SK-N-SH (cell line): Measurements from ENCODE around the gene TNFSF18. TPM values are rescaled to one million over a fixed set of nuclear protein-coding genes. Genes with fewer than 3 reads are reported as not detected.

ENCODE experiments used
- CTCF ChIA-PET: fragments of 300-600, 350-600 bp; formaldehyde crosslinking; extraction: SDS; loops from one replicate; lab custom pipeline; 2021; lab: Yijun Ruan, JAX
- POLR2A ChIA-PET: fragments of 350-600 bp; sonication (Branson Sonifier 250); formaldehyde crosslinking; extraction: SDS; loops from one replicate; lab custom pipeline; 2020; ENCODE audit warnings: antibody characterized with exemption, inconsistent platforms; lab: Yijun Ruan, JAX
- DNase-seq: peaks from one replicate; pipeline ENCODE4 v3.0.0; 2012
- H2AFZ ChIP-seq: fragments of 200-600 bp; sonication (generic); 2 replicates; pipeline ENCODE4 v1.8.1; 2016; ENCODE audit warnings: antibody characterized with exemption, mild to moderate bottlenecking, low read depth
- H3F3A ChIP-seq: fragments of 200-600 bp; sonication (generic); replicated peaks from 2 replicates; pipeline ENCODE3; 2016; ENCODE audit warnings: antibody characterized with exemption, mild to moderate bottlenecking; ENCODE audit not compliant: insufficient read depth
- H3K27ac ChIP-seq, 2 experiments: fragments of 200-500 bp in 1 of 2; fragments of 200-600 bp in 1 of 2; sonication (Bioruptor generic) in 1 of 2; sonication (generic), shearing (Covaris generic) in 1 of 2; 2 replicates each; pipeline versions ENCODE4 v1.5.1 to v1.6.1; 2014 to 2016; ENCODE audit warnings: low read depth in 2 of 2, inconsistent platforms in 1 of 2, low read length in 1 of 2, mild to moderate bottlenecking in 1 of 2, mixed read lengths in 1 of 2
- H3K27me3 ChIP-seq: fragments of 200-600 bp; sonication (generic), shearing (Covaris generic); 2 replicates; pipeline ENCODE4 v1.6.1; 2016; ENCODE audit warnings: mixed run types; ENCODE audit not compliant: insufficient read depth
- H3K36me3 ChIP-seq, 2 experiments: fragments of 200-500 bp in 1 of 2; fragments of 200-600 bp in 1 of 2; sonication (Bioruptor generic) in 1 of 2; sonication (generic) in 1 of 2; replicated peaks in 1 of 2; 2 replicates each; pipeline versions ENCODE3 to v1.5.1; 2014 to 2016; ENCODE audit warnings: low read length in 1 of 2, mild to moderate bottlenecking in 1 of 2; ENCODE audit not compliant: insufficient read depth in 2 of 2, control insufficient read depth in 1 of 2
- H3K4me1 ChIP-seq, 2 experiments: fragments of 200-500 bp in 1 of 2; fragments of 200-600 bp in 1 of 2; sonication (Bioruptor generic) in 1 of 2; sonication (generic), shearing (Covaris generic) in 1 of 2; 2 replicates each; pipeline versions ENCODE4 v1.5.1 to v1.6.1; 2014 to 2016; ENCODE audit warnings: low read depth in 1 of 2, low read length in 1 of 2, mixed run types in 1 of 2; ENCODE audit not compliant: insufficient read depth in 2 of 2, control insufficient read depth in 1 of 2
- H3K4me2 ChIP-seq: fragments of 200-600 bp; sonication (generic), shearing (Covaris generic); 2 replicates; pipeline ENCODE4 v1.6.1; 2017; ENCODE audit warnings: mixed run types
- H3K4me3 ChIP-seq, 2 experiments: fragments of 200-500 bp in 1 of 2; fragments of 200-600 bp in 1 of 2; sonication (Bioruptor generic) in 1 of 2; sonication (generic), shearing (Covaris generic) in 1 of 2; 2 replicates each; pipeline versions ENCODE4 v1.5.1 to v1.8.1; 2014 to 2016; ENCODE audit warnings: low read depth in 2 of 2, inconsistent platforms in 1 of 2, low read length in 1 of 2, mild to moderate bottlenecking in 1 of 2, mixed read lengths in 1 of 2, moderate library complexity in 1 of 2
- H3K79me2 ChIP-seq: fragments of 200-600 bp; sonication (generic); 2 replicates; pipeline ENCODE4 v1.8.1; 2017; ENCODE audit warnings: mild to moderate bottlenecking; ENCODE audit not compliant: insufficient read depth
- H3K9ac ChIP-seq: fragments of 200-600 bp; sonication (generic); 2 replicates; pipeline ENCODE4 v1.6.1; 2017; ENCODE audit warnings: mixed run types
- H3K9me2 ChIP-seq: fragments of 200-600 bp; sonication (generic); 2 replicates; pipeline ENCODE4 v1.6.1; 2017; ENCODE audit warnings: mixed run types
- H3K9me3 ChIP-seq: fragments of 200-600 bp; sonication (generic); 2 replicates; pipeline ENCODE4 v1.6.1; 2017; ENCODE audit warnings: mixed run types, mild to moderate bottlenecking, moderate library complexity
- H4K20me1 ChIP-seq: fragments of 200-600 bp; sonication (generic); 2 replicates; pipeline ENCODE4 v1.6.1; 2017; ENCODE audit warnings: mild to moderate bottlenecking, mixed run types; ENCODE audit not compliant: insufficient read depth
- CHD2 ChIP-seq: fragments of 150-350 bp; IDR thresholded peaks from 2 replicates; pipeline ENCODE4 v1.6.1; 2018; ENCODE audit warnings: low read length; ENCODE audit not compliant: partially characterized antibody
- ELF1 ChIP-seq: IDR thresholded peaks from 2 replicates; pipeline ENCODE4 v1.4.0; 2012
- EP300 ChIP-seq, 2 experiments: IDR thresholded peaks; 2 replicates each; pipeline versions ENCODE4 v1.4.0 to v1.6.1; 2012; ENCODE audit warnings: borderline replicate concordance in 1 of 2, low read depth in 1 of 2, low read length in 1 of 2
- FOXM1 ChIP-seq: IDR thresholded peaks from 2 replicates; pipeline ENCODE4 v1.4.0; 2012; ENCODE audit warnings: low read depth, mild to moderate bottlenecking
- GATA2 ChIP-seq: sonication (generic); formaldehyde crosslinking; IDR thresholded peaks from 2 replicates; pipeline ENCODE4 v1.5.0; 2020; ENCODE audit warnings: mild to moderate bottlenecking, missing genetic modification reagents
- NFIC ChIP-seq: IDR thresholded peaks from 2 replicates; pipeline ENCODE4 v1.4.0; 2012; ENCODE audit warnings: borderline replicate concordance
- NRF1 ChIP-seq: IDR thresholded peaks from 2 replicates; pipeline ENCODE4 v1.6.1; 2012; ENCODE audit warnings: low read depth, mild to moderate bottlenecking, low read length
- RAD21 ChIP-seq: IDR thresholded peaks from 2 replicates; pipeline ENCODE4 v1.6.1; 2012; ENCODE audit warnings: mild to moderate bottlenecking, low read length
- RCOR1 ChIP-seq: fragments of 150-350 bp; IDR thresholded peaks from 2 replicates; pipeline ENCODE4 v1.6.1; 2017; ENCODE audit warnings: antibody characterized with exemption, low read length
- RFX5 ChIP-seq: IDR thresholded peaks from 2 replicates; pipeline ENCODE4 v1.6.1; 2012; ENCODE audit warnings: mild to moderate bottlenecking, improper control_type of control experiment, low read length
- SMC3 ChIP-seq: IDR thresholded peaks from 2 replicates; pipeline ENCODE4 v1.6.1; 2012; ENCODE audit warnings: low read depth, low read length, improper control_type of control experiment
- TCF12 ChIP-seq: IDR thresholded peaks from 2 replicates; pipeline ENCODE4 v1.4.0; 2012
- TEAD4 ChIP-seq: IDR thresholded peaks from 2 replicates; pipeline ENCODE4 v1.4.0; 2012; ENCODE audit warnings: mild to moderate bottlenecking, borderline replicate concordance; ENCODE audit not compliant: insufficient read depth
- WGBS: methylation state at CpG from one replicate; pipeline ENCODE4 v1.1.6; 2017; ENCODE audit warnings: low lambda C conversion rate; 5-methylcytosine and 5-hydroxymethylcytosine counted together
- polyA plus RNA-seq, 3 experiments: library from polyadenylated mRNA; depleted of rRNA; stranded (reverse); fragments of >200 nt; gene quantifications; 2 replicates each; pipeline ENCODE4 v1.2.3, GENCODE V29; 2012
- TF ChIP-seq, protein P1 (sequence below): fragments of 150-350 bp; IDR thresholded peaks from 2 replicates; pipeline ENCODE4 v1.6.1; 2017; ENCODE audit warnings: antibody characterized with exemption, low read length, low read depth, borderline replicate concordance

The TNFSF18 gene
- polyA plus RNA-seq, 1 of the 3 experiments (the other 2 are of a cell fraction) = 1.2 TPM

DNA sequence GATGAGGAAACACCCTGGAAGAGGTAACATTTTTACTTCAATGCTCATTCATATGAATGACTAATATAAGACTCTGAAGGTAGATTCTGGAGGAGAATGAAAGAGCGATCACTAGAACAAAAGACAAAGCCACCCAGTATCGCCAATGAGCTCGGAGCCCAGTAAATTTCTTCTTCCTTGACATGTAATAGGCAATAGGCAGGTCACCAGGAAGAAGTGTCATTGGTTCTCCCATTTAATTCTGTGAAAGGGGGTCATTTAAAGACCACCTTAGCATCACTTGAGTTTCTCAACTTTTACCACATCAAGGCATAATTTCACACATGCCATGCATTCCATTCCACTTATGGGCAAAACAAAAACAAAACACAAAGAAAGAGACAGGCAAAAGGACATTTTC is 7.9 kb downstream of the TNFSF18 start:
- ChIA-PET POLR2A (no interaction called here), CTCF (interaction anchor here (0.6 kb wide), 1 partner anchor 193 kb away, joined by 3 read pairs; no protein-coding TSS in a partner anchor)
- no peak for DNase-seq
- Histone ChIP-seq H4K20me1 (no peaks in the 10 kb centered on the region), H3K4me2 (no peak overlapping the region), H3K9me2 (no peaks in the 10 kb centered on the region), H3K27ac (no peak overlapping the region), H3K4me1 (peaks cover 0 to 9% of the 10 kb centered on the region in 2 experiments; a peak in 2 of 4 replicates), H3K9me3 (no peaks in the 10 kb centered on the region), H2AFZ (no peak overlapping the region), H3K79me2 (no peaks in the 10 kb centered on the region), H3K4me3 (no peak overlapping the region), H3K27me3 (no peaks in the 10 kb centered on the region), H3K36me3 (peaks cover 0 to 5% of the 10 kb centered on the region in 2 experiments), H3K9ac (no peak overlapping the region)
- WGBS = 56% methylated on average over 3 of the region's 3 CpGs
- TF ChIP-seq GATA2 (no peak), RCOR1 (no peak), RAD21 (no peak), TEAD4 (no peak), NFIC (no peak), TCF12 (no peak), EP300 (IDR thresholded peaks at IDR 0.05; ENCODE audit: borderline replicate concordance in 1 of 2, low read depth in 1 of 2, low read length in 1 of 2) (no peak), SMC3 (no peak), FOXM1 (no peak), ELF1 (no peak), RFX5 (no peak)
- TF ChIP-seq, protein P1, sequence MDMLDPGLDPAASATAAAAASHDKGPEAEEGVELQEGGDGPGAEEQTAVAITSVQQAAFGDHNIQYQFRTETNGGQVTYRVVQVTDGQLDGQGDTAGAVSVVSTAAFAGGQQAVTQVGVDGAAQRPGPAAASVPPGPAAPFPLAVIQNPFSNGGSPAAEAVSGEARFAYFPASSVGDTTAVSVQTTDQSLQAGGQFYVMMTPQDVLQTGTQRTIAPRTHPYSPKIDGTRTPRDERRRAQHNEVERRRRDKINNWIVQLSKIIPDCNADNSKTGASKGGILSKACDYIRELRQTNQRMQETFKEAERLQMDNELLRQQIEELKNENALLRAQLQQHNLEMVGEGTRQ = no peak
- TF ChIP-seq, all 33 proteins: peak for 0
- no peaks in the 10 kb centered on the region for H3F3A ChIP-seq

DNA sequence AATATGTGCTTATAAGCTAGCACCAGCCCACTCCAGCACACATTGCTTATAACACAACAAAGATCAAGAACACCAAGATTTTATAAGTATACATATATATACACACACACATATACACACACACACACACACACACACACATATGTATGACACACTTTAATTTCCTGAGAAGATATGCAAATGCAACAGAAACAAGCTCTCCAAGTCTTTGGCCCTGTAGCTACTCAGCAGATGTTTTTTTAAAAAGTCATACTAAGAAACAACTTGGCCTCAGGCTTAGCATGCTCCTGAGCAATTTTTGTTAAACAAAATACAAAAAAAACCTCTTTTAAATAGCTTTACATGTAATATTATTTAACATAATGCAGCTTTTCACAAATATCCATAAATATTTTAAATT is 11.1 kb downstream of the TNFSF18 start:
- CTCF ChIA-PET = no interaction called here
- Histone ChIP-seq H3K4me1 (peaks cover 0 to 9% of the 10 kb centered on the region in 2 experiments; a peak in 2 of 4 replicates), H2AFZ (no peak overlapping the region), H3K27ac (no peak overlapping the region), H3K27me3 (no peaks in the 10 kb centered on the region), H3F3A (no peaks in the 10 kb centered on the region), H3K9me2 (no peaks in the 10 kb centered on the region), H3K36me3 (peaks cover 0 to 5% of the 10 kb centered on the region in 2 experiments), H3K9me3 (no peaks in the 10 kb centered on the region), H3K79me2 (no peaks in the 10 kb centered on the region), H3K9ac (no peak overlapping the region), H3K4me3 (no peak overlapping the region), H3K4me2 (no peak overlapping the region), H4K20me1 (no peaks in the 10 kb centered on the region)
- TF ChIP-seq NRF1 = no peak
- TF ChIP-seq CHD2 = no peak
- POLR2A ChIA-PET = no interaction called here
- DNase-seq = no peak
